ENCODE data around the gene DOCK6.
"Not testable (repeated sequence)": the region's sequence is repeated elsewhere in the genome, so short reads cannot be mapped to it uniquely, and the experiment has no call there.

The DOCK6 gene

DNA sequence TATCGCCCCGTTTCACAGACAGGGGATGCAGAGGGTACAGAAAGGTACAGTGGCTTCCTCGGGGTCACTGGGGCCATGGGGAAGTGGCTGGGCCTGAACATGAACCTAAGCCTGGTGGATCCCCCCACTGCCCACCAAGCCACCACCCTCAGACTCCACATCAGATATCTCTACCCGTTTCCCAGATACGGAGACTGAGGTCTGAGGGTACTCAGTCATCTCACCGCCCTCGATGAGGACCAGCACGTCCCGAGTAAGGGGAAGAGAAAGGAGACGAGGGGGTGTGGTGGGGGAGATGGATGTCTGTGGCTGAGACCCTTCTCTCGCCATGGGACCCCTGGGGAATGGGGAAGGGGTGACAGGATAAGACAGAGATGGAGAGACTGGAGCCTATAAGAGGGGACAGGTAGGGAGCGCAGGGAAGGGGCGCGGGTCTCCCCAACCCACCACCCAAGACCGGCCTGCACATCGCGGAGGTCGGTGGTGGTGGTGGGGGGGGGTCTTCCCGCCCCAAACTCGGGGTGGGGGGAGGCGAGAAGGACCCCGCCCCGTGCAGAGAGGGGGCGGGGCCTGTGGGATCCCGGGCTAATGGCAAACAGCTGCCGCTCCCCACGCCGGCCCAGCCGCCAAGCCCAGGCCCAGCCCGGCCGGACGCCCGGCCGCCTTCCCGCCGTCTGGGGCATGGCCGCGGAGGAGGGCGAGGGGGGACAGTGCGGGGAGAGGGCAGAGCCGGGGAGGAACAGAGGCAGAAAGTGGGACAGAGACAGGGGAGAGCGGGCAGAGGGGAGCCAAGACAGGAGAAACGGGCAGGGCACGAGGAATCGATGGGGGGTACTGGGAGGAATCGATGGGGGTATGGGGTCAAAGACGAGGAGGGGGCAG lies 65.7 kb downstream of the DOCK6 start:
- no peak for DNase-seq (ENCODE audit: low read depth)

DNA sequence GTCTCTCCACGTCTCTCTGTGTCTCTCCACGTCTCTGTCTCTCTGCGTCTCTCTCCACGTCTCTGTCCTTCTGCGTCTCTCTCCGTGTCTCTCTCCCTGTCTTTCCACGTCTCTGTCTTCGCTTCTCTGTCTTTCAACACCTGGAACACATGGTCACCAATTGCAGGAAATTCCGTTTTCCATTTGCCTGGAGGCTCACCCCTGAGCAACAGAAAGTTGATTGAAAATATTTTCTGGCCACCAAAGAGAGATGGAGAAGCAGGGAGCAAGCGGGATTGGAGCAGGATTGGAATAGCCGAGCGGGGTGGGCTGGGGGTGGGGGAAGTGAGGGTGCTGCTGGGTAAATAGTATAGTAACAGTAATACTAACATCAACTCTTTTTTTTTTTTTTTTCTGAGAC lies 66.6 kb downstream of the DOCK6 start:
- no peak for DNase-seq (ENCODE audit: low read depth)

- DNase-seq (ENCODE audit: low read depth), result no peak
Measured at GRCh38 chr19:11194656-11195558, 67.4 kb downstream of the DOCK6 start.

DNA sequence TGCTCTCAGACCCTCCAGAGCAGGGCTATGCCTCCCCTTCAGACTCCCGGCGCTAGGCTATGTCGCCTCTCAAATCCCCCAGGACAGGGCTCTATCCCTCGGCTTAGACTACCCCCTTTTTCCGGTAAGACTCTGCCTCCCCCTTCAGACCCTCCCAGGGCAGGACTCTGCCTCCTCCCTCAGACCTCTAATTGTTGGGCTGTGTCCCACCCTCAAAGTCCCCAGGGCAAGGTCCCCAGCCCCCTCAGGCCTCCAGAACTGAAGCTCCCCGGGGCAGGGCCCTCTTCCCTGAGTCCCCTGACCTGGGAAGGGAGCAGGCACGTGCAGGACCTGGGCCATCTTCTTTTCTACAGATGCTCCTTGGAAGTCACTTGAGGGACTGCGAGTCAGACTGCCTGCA lies 68.2 kb downstream of the DOCK6 start:
- no peak for DNase-seq (ENCODE audit: low read depth)

DNA sequence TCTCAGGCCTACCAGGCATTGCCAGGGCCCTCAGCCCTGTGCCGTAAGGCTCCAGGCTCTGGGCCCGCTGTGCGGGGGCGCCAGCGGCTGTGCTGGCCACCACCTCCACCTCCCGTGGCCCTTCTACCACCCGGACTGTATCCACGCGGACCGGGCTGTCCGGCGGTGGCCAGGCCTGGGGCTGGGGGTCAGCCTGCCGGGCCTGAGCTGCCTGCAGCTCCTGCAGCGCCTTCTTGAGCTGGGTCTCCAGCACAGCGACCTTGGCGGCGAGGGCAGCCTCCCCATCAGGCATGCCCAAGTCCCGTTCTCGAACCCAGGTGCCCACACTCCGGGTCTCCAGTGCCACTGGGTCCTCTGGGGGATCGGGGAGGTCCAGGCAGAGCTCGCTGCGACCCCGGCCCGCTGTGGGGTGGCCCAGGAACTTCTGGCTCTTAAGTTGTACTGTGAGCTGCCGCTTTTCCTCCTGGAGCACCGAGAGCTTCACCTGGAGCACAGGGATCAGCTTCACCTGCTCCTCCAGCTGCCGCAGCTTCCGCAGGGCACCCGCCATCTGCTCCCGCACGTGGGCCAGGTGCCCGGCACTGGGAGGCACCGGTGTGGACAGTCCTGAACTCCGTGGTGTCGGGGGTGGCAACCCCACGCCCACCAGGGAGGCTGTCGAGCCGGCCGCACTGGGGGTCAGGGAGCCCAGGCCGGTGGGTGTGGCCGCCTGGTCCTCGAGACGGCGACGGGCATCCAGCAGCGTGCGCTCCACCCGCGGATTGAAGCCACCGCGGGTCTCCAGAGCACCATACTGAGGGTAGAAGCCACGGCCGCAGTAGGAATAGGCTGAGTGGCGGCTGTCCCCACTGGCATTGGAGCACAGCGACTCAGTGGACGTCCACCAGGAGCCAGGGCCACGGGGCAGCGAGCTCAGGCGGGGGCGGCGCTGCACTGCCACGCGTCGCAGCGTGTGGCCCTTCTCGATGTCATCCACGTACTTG lies 69.1 kb downstream of the DOCK6 start:
- DNase-seq (ENCODE audit: low read depth), result no peak

- no peak for DNase-seq (ENCODE audit: low read depth)
Measured at GRCh38 chr19:11191934-11192333, 70.4 kb downstream of the DOCK6 start.

GRCh38 chr19:11191273-11191755 lies 71.0 kb downstream of the DOCK6 start:
- no peak for DNase-seq (ENCODE audit: low read depth)

DNA sequence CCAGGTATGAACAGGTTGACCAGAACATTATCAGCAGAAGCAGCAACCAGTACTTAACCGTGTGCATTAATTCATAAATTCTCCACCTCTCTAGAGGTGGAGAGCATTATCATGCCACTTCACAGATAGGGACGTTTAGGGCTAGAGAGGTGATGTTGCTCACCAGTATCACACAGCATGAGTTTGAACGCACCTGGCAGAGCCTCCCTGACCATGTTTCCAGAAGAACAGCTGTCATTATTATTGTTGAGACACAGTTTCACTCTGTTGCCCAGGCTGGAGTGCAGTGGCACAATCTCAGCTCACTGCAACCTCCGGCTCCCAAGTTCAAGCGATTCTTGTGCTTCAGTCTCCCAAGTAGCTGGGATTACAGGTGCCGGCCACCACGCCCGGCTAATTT lies 71.8 kb downstream of the DOCK6 start:
- no peak for DNase-seq (ENCODE audit: low read depth)

- no peak for DNase-seq (ENCODE audit: low read depth)
Measured at GRCh38 chr19:11187441-11187840, 74.9 kb downstream of the DOCK6 start.

DNA sequence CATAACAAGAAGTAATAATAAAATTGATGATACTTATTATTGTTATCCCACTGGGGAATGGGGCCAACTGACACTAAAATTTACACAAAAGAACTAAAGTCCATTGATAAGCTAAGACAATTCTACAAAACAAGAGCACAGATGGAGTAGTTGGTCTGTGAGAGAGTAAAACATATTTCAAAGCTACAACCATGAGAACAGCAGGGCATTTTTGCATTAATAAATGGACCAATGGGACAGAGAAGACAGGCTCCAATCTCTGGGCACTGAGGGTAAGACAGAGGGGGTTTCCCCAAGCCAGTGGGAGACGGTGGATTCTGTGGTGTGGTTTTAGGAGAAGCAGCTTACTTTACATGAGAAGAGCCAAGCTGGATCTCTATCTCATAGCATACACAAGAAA lies 79.3 kb downstream of the DOCK6 start:
- no peak for DNase-seq (ENCODE audit: low read depth)

- no peak for DNase-seq (ENCODE audit: low read depth)
Measured at GRCh38 chr19:11181488-11181887, 80.8 kb downstream of the DOCK6 start.

DNA sequence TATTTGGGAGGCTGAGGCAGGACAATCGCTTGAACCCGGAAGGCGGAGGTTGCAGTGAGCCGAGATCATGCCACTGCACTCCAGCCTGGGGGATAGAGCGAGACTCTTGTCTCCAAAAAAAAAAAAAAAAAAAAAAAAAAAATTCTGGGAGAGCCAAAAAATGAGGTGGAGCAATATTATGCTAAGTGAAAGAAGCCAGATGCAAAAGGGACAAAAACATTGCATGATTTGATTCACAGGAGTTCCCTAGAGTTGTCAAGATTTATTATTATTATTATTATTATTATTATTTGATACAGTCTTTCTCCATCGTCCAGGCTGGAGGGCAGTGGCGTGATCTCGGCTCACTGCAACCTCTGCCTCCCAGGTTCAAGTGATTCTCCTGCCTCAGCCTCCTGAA lies 81.3 kb downstream of the DOCK6 start:
- not testable (repeated sequence) for DNase-seq (ENCODE audit: low read depth)

- no peak for DNase-seq (ENCODE audit: low read depth)
Measured at GRCh38 chr19:11180346-11180745, 82.0 kb downstream of the DOCK6 start.

GRCh38 chr19:11179716-11180297 lies 82.5 kb downstream of the DOCK6 start:
- no peak for DNase-seq (ENCODE audit: low read depth)

- DNase-seq (ENCODE audit: low read depth), result not testable (repeated sequence)
Measured at GRCh38 chr19:11179145-11179465, 83.2 kb downstream of the DOCK6 start.

DNA sequence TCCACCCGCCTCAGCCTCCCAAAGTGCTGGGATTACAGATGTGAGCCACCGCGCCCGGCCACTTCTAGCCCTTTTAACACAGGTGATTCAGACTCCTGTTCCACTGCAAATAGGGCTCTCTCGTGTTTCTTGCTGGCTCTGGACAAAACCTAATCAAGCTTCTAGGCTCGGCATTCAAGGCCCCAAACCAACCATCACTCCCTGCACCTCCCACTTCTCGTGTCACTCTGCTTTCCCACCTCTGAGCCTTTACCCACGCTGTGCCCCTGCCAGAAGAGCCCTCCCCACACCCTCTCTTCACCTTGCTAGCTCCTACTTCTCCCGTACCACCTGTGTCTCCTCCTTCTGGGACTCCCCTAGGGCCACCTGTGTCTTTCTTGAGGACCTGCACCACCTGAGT lies 84.7 kb downstream of the DOCK6 start:
- no peak for DNase-seq (ENCODE audit: low read depth)

DNA sequence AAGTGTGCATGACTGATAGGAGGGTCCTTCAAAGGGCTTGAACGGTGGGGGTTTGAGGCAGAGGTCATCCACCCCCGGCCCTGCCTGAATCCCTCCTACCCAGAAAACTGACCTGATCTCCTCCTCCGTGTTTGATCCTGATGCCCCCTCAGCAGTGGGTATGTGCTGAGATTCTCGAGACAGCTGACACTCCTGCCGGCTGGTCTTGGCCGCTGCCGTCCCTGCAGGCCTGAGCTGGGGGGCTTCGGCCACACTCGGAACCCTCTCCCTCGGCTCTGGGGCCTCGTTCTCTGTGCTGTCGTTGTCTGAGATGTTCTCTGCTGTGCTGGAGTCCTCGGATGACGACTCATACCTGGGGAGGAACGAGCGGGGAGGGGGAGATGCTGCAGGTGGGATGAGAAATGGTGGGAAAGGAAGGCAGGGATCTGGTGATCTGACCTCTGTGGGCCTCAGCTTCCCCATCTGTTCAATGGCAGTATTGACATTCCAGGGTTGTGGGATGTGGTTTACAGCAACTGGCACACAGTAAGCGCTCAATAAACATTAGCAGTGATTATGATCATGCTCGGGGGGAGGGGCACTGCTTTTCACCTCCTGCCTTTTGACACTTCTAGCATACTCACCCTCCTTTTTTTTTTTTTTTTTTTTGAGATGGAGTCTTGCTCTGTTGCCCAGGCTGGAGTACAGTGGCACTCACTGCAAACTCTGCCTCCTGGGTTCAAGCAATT lies 85.7 kb downstream of the DOCK6 start:
- DNase-seq (ENCODE audit: low read depth), result no peak

DNA sequence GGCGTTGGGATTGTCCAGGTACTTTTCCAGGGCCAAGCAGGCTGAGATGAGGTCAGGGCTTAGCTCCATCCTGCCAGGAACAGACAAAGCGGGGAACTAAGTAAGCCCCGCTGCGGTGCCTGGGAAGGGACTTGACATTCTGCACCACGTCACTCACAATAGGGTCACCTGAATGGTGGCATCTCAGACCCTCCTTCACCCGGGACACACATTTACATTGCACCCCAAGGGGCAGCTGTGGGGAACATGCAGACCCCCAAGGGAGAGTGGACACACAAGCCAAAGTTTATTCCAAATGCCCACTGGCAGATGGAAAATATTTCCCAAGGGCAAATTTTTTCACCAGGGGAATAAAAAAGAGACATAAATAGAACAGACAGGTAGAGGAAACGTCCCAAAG lies 86.4 kb downstream of the DOCK6 start:
- DNase-seq (ENCODE audit: low read depth), result no peak

- no peak for DNase-seq (ENCODE audit: low read depth)
Measured at GRCh38 chr19:11174336-11174735, 88.0 kb downstream of the DOCK6 start.

- DNase-seq (ENCODE audit: low read depth), result no peak
Measured at GRCh38 chr19:11173516-11174155, 88.7 kb downstream of the DOCK6 start.

Data from stimulated activated CD8-positive, alpha-beta memory T cell treated with anti-CD3 and anti-CD28 coated beads, Interleukin-4, amount 100 ng/mL, for 24 hours (primary cell).